Activated CD8-positive, alpha-beta memory T cell treated with anti-CD3 and anti-CD28 coated beads for 48 hours (primary cell): ENCODE measurements around the gene IL5RA.

Experiments
- DNase-seq, 3 experiments: peaks; one replicate each; pipeline ENCODE4 v3.0.0-alpha.2; 2020; ENCODE audit warnings: low read depth in 2 of 3, low spot score in 2 of 3

IL5RA gene

DNA sequence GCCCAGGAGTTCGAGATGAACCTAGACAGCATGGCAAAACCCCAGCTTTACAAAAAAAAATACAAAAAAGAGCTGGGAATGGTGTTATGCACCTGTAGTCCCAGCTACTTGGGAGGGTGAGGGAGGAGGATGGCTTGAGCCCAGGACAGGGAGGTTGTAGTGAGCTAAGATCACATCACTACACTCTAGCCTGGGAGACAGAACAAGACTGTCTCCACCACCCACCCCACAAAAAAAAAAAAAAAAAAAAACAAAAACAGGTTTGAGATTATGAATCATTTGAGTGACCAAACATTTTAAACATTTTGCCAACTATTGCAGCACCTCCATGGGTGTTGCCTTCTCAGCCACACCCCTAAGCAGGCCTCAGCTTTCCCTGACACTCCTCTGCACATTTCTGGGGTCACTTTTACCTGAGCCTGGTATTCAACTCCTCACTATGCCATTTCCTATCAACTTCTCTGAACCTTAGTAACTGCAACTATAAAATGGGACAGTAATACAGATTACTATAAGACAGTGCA, 41.8 kb downstream of the IL5RA start:
- DNase-seq = no peak

GRCh38 chr3:3066910-3067309, 43.3 kb downstream of the IL5RA start:
- no peak for DNase-seq

GRCh38 chr3:3066378-3066777, 43.8 kb downstream of the IL5RA start:
- DNase-seq = no peak

DNA sequence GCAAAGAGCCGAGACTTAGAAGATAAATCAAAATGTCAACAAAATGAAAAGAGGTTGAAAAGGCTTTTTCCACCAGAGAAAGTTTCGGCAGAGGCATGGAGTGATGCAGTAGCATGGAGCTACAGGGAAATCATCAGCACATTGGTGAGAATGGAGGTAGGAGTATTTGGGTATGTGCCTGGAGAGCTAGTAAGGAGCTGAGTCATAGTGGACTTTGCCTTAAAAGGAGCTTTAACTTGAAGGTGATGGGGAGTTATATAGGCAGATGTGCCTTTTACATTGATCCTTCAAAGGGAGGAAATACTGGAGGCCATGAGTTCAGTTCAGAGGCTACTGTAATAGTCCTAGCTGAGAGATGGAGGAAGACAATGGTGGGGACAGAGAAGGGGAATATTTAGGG, 44.3 kb downstream of the IL5RA start:
- DNase-seq = no peak

DNA sequence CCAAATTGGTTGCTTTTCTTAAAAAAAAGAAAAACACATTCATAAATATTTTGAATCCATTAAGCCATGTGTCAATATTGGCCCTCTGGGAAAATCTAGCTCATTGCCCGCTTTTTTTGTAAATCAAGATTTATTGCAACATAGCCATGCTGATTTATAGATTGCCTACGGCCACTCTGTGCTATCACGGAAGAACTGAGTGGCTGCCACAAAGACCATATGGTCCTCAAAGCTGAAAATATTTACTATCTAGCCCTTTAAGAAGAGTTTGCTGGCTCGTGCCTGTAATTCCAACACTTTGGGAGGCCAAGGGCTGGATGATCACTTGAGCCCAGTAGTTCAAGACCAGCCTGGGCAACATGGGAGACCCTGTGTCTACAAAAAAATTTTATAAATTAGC, 45.9 kb downstream of the IL5RA start:
- DNase-seq = no peak

DNA sequence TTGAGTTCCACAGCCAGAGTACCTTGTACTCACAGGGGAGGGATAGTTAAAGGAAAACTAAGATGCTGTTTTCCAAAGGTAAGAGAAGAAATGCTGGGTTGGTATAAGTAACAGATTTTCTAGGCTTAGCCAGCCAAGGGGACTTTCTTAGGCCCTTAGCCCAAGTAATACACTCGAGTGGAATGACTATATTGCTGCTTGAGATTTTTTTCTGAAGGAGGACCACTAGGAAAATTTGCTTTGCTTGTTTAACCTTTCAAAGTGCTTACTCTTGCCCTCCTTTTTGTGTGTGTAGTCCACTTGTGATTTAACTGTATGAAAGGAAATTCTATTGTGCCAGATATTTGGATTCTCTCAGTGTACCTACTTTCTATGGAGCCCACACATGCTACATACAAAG, 50.5 kb downstream of the IL5RA start:
- DNase-seq = no peak

GRCh38 chr3:3053974-3054373, 56.2 kb downstream of the IL5RA start:
- DNase-seq = no peak

DNA sequence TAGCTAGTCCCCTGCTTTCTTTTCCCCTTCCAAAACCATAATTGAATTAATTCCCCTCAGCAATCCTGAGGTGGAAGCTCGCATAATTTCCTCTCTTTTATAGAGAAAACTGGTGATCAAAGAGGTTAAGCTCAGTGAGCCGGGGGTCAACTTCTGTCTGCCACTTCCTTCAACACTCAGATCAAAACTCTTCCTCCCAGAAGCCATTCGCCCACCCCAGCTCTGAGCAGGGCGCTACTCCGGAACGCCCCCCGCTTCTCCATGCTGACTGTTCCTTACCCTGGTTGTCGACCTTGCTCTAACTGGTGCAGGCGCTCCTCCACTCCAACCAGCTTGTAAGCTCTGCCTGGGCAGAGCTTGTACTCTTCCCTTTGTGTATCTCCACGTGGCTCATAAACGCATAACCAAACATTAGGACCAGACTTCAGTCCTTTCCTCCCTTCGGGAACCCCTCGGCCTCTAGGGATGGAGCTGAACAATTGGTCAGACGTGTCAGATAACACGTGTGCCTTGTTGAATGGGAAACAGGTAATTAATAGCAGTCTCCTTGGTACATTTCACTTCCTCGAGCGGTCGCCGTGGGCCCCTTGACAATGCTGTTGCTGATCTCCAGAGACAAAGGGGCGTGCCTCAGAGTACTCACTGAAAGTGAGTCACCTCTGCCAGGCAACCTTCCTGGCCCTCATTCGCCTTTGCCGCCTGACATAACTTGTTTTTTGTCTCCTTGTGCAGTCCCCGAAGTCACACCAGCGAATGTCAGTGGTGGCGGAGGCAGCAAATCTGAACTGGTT, 71.8 kb downstream of the IL5RA start:
- no peak for DNase-seq

DNA sequence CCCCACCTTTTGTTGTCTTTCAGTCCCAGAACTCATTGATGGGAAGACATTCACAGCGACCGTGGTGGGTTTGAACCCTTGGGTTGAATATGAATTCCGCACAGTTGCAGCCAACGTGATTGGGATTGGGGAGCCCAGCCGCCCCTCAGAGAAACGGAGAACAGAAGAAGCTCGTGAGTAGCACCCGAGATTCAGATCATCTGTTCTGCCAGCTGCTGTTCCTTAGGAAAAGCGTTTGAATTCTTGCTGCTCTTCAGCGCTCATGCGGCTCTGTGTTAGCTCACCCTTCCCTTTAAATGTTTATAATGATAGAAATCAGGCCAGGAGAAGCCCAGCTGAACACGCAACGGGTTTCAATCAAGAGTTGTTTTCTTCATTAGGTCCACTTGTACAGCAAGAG, 73.0 kb downstream of the IL5RA start:
- DNase-seq = no peak

GRCh38 chr3:3031326-3031725, 78.8 kb downstream of the IL5RA start:
- no peak for DNase-seq

DNA sequence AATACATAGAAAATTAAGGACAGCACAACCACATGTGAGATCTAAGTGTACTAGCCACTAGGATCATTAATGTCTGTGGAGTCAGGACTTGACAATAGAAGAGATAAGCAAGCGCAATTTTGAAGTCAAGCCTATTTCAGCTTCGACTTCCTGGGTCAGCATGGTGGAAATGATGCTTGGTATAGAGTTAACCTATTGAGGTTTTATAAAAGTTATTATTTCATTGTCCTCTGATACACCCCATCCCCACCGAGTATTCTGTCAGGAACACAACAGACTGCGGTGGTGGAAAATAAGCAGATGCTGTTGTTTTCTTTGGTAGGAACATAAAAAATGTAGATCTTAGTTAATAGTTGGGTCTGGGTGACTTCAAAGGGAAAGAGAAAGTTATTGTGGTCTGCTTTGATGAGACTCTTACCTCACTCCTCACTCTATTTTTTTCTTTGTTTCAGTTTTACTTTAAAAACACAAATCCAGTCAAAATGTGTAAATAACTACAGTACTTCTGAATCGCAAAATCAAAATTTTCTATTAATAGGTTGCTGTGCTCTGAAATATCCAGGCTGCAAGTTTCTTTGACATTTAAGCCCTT, 82.1 kb downstream of the IL5RA start:
- no peak for DNase-seq

DNA sequence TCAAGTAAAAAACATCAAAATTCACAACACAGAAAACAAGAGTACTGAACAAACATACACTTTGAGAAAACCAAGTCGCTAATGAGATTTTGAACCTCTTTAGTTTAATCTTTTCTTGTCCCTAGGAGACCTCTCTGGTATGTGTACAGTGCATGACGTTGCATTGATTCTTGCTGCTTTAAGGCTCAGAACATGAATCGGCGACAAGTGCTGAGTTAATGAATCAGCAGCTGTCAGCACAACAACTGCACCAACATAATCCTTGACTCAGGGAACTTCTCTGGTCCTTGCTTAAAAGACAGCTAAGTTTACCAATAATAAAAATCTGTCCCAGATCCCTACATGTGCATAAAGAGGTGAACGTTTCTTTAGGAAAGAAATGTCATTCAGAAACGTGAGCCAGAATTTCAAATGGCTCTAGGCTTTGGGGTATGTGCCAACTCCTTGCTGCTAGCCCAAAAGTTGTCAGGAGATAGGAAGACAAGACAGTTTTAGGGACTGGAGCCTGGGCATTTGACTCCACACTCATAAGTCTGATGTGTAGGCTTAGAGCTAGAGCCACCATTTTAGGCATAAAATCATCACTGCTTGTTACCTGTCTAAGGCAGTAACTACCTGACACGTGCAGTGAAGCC, 86.9 kb downstream of the IL5RA start:
- DNase-seq = no peak

- DNase-seq = no peak
Observed at GRCh38 chr3:3020209-3020608, 90.0 kb downstream of the IL5RA start.
